Putamen (tissue), 1 donor: Measurements from ENCODE around the gene OSCAR.
"Not testable (repeated sequence)": the region's sequence is repeated elsewhere in the genome, so short reads cannot be mapped to it uniquely, and the experiment has no call there.

ENCODE experiments used
- DNase-seq: peaks from one replicate; pipeline ENCODE4 v3.0.0-alpha.2; 2016; ENCODE audit warnings: low spot score

OSCAR gene

DNA sequence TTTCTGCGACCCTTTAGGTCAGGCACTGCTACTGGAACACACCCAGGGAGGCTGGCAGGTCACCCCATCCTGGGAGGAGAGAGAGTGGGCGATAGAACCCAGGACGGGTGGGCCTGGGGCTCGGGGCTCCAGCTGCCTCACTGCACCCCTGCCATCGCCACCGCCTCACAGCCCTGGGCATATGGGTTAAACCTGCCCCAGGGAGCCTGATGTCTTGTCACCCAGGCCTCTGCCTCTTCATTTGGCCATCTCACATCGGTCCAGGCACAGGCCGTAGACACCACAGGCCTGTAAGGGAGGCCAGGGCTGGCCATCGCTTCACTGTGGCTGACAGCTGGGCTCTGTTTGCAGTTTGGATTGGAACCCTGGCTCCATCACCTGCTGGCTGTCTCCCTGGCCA, 25.1 kb upstream of the OSCAR start:
- DNase-seq = no peak

DNA sequence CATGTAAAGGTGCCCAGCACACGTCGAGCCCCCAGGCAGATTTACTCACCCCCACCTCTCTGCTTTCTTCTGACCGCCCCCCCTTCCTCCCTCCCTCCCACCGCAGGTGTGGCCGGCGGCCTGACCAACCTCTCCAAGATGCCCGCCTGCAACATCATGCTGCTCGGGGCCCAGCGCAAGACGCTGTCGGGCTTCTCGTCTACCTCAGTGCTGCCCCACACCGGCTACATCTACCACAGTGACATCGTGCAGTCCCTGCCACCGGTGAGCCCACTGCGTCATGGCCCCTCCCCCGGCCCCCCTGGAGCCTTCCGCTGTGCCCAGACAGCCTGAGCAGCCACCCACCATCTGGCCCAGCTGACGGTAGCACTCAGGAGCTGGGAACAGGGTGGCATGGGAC, 23.8 kb upstream of the OSCAR start:
- no peak for DNase-seq

DNA sequence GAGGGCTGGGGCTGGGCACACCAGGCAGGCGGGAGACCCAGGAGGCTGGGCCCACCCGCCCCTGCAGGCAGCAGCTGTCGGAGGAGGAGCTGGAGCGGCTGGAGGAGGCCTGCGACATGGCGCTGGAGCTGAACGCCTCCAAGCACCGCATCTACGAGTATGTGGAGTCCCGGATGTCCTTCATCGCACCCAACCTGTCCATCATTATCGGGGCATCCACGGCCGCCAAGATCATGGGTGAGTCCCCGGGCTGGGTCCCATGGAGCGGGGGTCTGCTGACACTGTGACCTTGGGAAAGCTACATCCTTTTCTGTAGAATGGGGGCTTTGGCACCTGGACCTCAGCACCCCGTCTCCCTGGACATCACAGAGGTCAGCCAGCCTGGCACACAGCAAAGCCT, 23.1 kb upstream of the OSCAR start:
- DNase-seq = no peak

DNA sequence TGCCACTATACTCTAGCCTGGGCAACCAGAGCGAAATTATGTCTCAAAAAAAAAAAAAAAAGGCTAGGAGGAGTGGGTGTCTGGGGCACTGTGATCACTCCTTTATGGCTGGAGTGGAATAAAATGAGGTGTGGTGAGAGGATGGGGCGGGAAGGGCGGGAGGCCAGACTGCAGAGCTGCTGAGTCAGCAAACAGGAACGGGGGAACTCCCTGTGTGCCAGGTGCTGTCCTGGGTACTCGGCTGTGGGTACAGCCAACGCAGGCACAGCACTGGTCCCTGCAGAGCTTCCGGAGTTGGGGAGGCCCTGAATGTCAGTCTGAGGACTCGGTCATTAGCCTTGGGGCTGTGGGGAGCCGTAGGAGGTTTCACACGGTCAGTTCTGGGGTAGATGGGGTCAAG, 20.7 kb upstream of the OSCAR start:
- DNase-seq = no peak

DNA sequence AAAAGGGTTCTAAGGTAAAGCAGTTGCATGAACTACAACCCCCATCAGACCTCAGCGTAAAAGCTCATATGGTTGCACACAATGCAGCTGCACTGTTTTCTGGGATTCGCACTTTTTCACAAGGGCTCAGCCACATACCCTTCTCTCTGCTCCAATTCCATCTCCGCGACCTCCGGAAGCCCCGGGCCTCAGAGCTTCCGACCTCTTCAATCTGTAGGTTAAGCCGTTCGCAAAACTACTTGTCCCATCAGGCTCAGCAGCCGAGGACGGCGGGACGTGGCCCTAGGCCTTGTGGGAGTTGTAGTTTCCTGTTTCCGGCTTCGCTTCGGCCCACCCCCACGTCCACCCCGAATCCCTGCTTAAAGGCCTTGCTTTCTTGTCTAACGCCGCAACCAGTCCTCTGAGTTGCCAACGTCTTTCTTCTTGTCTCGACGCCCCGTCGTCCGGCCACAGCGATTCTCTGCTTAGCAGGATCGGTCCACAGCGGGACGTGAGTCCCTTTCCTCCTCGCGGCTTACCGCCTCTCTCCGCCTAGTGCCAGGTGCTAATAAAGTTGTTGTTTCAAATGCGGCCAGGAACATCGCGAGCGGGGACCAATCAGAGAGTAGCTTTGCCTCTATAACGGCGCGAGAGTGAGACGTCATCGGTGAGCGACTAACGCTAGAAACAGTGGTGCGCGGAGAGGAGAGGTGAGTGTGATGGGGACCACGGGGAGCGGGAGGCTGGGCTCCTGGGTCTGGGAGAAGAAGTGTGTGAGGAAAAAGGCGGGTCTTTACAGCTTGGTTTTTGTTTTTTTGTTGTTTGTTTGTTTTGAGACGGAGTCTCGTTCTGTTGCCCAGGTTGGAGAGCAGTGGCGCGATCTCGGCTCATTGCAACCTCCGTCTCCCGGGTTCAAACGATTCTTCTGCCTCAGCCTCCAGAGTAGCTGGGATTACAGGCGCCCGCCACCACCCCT, 14.8 kb upstream of the OSCAR start, which contains the start of the genes PRPF31 and TFPT:
Gene PRPF31, plus strand, starts transcription at position 646 of the 955 bp plus-strand sequence. CDS start 2,525 bp downstream, outside the sequence.
Gene TFPT, minus strand, starts transcription at position 549 of the 955 bp plus-strand sequence. Its CDS starts 388 bp downstream, at position 161.
- peak; percentile 98 for DNase-seq

DNA sequence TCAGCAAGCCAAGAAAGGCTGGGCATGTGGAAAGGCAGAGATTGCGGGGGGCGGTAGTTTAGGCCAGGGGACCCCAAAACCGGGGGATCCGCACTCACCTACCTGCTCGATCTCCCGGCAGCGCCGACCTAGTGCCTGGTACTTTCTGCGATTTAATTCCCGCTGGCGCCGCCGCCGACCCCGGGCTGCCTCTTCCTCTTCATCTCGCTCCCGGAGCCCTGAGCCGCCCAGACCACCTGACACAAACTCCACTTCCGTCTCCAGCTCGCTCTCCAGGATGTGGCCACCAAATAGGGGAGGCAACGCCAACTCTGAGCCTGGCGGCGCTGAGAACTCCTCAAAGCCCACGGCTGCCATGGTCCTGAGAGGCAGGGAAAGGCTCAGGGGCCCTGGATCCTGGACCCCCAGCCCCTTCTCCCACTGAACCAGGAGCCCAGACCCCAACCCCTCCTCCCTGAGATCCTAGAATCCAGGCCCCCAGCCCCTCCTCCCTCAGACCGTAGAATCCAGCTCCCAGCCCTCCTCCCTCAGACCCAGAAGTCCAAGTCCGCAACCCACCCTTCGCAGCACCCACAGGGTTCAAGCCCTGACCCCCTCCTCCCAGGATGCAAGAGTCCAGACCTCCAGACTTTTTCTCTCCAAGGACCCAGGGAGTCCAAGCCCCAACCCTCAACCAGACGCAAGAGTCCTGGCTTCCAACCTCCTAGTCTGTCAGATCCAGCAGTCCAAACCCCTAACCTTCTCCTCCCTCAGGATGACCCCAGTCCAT, 13.9 kb upstream of the OSCAR start:
- no peak for DNase-seq

DNA sequence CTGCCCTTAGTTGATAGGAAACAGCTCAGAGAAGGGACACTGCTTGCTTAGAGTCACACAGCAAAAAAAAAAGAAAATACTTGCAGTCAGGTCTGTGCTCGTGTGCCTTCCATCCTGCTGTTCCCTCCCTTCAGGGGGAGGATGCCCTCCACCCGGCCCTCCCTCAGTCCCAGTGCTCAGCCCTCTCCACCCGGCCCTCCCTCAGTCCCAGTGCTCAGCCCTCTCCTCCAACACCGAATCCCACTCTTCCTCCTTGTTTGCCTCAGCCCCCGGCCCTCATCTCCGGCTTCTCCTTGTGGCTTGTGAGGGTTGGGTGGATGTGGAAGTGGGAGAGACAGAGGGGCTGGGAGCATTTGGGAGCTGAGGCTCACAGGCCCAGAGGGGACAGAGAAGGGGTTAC, 9.0 kb upstream of the OSCAR start:
- DNase-seq = no peak

DNA sequence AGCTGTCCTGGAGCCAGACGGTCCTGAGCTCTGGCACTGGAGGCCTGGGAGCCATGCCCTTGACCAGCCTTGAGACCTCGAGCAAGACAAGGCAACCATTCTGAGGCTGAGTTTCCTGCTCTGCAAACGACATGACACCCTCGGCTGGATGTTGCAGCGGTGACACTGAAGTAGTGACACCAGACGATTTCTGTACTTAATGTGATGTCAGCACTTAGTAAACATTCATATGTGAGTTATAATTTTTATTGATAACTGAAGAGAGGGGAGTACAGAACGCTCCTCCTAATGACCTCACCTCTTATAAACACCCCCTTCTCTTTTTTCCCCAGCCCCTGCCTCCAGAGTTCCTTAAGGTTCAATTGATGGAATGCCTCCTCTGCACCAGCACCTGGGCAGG, 7.9 kb upstream of the OSCAR start:
- no peak for DNase-seq

DNA sequence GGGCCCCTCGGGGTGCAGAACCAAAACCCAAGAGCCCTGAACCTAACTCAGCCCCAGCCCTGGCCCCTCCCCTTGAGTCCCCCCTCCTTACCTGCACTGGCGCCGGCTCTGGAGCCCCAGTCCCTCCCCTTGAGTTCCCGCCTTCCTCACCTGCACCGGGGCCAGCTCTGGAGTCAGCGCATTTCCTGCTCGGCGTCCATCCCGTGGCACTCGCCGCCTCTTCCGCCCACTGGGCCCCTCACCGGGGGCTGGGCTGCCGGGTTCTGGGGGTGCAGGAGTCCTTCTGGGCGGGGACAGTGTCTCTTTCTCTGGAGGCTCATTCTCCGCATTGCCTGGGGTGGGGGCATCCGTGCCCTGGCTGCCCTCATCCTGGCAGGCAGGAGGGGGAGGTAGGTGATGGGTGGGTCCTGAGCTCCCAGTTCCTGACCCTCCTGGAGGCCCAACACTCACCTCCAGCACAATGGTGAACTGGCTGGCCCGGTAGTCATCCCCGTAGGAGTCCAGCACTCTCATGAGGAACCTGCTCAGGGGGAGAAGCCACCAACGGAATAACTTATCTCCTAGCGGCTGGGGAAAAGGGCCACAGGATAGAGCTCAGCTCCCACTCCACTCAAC, 7.4 kb upstream of the OSCAR start:
- no peak for DNase-seq

DNA sequence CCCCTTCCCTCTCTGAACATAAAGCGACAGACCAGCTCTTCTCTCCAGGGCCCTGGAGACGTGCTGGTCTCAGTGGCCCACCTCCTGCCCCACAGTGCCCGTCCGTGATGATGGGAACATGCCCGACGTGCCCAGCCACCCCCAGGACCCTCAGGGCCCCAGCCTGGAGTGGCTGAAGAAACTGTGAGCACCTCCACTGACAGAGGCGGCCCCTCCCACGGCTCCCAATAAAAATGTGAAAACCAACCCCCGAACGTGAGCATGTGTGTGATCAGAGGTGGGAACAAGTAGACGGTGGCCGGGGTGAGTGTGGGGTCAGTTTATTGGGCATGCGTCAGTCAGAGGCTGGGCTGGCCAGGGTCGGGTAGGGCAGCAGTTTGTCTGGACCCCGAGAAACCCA, 6.1 kb upstream of the OSCAR start:
- no peak for DNase-seq

DNA sequence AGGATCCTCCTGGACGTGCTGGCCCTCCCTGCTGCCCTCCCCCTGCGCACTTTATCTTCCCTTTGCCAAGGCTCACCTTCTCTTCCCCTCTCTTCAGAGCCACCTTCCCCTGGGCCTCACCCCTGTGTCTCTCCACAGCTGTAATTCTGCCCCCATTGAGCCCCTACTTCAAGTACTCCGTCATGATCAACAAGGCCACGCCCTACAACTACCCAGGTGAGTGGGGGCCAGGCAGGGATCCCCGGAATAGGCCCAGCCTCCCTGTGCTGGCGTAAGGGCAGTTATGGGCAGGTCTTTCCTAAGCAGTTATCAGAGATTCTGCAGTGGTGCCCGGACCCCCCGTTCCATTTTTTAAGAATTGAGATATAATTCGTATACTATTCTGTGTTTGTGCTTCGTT, 5.2 kb upstream of the OSCAR start:
- no peak for DNase-seq

DNA sequence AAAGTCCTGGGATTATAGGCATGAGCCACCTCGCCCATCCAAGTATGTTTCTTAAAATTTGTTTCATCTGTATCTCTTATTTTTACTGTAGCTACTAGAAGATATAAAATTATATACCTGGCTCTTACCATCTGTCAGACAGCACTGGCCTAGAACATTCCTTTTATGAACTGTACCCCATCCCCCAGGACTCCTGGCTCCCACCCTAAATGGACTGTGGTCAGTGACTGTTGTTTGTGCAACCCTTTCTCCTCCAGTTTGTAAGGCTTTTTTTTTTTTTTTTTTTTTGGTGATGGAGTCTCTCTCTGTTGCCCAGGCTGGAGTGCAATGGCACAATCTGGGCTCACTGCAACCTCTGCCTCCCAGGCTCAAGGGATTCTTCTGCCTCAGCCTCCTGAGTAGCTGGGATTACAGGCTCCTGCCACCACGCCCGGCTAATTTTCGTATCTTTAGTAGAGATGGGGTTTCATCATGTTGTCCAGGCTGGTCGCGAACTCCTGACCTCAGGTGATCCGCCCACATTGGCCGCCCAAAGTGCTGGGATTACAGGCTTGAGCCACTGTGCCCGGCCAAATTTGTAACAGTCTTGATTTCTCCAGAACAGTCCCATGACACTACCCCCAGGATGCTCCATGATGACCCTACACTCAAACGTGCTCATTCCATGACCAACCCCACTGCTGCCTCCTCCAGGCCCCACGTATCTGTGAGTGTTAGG, 4.6 kb upstream of the OSCAR start:
- no peak for DNase-seq

DNA sequence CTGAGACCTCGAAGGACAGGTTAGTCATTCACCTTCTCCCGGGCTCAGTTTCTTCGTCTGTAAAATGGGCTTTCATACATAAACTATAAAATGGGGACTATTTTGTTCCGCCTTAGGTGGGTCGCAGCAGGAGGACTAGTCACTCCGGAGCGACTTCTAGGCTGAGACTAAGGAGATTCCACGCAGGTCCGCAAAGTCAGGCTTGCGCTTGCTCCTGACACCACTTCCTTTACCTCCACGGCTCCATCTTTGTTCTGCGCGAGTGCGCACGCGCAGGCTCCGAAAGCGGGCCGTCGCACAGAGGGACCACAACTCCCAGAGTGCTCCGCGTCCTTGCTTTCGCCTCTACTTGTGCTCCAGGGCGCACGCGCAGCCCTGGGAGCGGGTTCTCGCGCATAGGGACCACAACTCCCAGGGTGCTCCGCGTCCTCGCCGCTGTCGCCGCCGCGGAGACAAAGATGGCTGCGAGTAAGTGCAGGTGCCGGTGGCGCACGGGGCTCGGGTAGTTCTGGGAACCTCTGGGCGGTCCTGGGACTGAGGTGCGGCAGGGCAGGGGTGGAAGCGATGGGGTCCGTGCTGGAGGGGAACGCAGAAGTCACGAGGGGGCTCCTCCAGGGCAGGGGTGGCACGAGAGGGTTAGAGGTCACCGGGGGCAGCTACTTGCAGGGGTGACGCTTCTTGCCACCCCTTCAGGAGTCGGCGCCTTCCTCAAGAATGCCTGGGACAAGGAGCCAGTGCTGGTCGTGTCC, 2.0 kb upstream of the OSCAR start, which contains the start of gene NDUFA3:
Gene NDUFA3, plus strand, starts transcription at position 435 of the 749 bp plus-strand sequence. Its CDS starts 24 bp downstream, at position 459.
- DNase-seq = peak; percentile 98

DNA sequence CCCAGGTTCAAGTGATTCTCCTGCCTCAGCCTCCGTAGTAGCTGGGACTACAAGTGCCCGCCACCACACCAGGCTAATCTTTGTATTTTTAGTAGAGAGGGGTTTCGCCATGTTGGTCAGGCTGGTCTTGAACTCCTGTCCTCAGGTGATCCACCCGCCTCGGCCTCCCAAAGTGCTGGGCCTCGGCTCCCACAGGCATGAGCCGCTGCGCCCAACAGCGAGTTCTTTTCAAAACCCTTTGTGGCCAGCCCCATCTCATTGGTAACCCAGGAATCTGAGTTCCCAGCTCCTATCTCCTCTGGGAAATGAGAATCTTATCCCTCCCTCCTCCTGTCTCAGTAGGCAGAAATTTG, 724 bp downstream of the OSCAR start:
- not testable (repeated sequence) for DNase-seq

DNA sequence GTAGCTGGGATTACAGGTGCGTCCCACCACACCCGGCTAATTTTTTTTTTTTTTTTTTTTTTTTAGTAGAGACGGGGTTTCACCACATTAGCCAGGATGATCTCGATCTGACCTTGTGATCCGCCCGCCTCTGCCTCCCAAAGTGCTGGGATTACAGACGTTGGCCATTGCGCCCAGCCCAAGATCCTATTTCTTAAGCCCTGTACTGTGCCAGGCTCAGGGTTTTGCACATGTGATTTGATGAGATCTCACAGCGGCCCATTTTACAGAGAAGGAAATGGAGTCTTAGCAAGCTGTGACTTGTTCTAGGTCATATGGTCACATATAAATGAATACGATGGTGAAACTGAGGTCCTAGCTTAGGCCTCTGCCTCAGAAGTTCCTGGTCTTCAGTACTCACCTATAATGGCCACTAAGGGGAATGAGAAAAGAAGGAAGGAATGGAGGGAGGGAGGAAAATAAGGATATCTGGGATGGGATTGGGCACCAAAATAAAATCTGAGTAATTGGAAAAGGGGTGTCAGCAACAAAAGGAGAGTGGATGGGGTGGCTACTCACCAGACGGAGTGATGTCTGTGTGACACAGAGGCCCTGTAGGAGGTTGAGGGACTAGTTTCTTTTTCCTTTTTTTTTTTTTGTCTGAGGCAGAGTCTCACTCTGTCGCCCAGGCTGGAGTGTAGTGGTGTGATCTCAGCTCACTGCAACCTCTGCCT, 1.3 kb downstream of the OSCAR start:
- no peak for DNase-seq

DNA sequence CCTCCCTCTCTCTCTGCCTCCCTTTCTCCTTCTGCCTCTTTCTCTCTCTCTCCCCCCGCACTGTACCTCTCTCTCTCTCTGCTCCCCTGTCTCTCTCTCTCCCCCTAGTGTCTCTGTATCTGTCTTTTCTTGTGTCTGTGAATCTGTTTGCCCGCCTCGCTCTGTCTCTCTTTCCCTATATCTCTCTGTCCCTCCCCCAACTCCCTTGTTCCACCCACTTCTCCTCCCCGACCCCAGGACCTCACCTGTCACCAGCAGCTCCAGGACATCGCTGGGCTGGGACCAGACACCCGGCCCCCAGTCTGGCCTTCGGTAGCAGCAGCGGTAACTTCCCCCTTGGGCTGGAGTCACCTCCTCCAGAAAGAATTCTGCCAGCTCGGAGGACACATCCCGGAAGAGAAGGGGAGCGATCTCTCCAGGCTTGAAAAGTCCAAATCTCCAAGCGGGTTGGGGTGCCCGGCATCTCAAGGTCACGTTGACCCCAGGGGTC, 3.9 kb downstream of the OSCAR start:
- no peak for DNase-seq

DNA sequence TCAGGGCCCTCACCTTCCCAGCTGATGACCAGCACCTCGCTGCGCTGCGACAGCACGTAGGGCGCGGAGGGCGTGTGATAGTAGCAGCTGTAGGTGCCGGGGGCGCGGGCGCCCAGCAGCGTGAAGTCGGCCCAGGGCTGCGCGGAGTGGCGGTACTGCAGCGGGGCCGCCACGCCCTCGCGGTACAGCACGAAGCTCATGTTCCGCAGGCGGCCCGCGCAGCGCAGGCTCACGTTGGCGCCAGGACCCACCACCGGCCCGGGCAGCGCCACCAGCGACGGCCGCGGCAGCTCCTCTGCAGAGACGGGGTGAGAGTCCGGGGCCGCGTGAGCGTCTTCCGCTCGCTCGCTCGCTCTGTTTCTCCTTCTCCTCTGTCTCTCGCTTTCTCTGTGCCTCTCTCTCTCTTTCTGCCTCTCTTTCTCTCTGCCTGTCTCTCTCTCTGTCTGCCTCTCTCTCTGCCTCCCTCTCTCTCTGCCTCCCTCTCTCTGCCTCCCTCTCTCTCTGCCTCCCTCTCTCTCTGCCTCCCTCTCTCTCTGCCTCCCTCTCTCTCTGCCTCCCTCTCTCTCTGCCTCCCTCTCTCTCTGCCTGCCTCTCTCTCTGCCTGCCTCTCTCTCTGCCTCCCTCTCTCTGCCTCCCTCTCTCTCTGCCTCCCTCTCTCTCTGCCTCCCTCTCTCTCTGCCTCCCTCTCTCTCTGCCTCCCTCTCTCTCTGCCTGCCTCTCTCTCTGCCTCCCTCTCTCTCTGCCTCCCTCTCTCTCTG, 4.6 kb downstream of the OSCAR start:
- not testable (repeated sequence) for DNase-seq

DNA sequence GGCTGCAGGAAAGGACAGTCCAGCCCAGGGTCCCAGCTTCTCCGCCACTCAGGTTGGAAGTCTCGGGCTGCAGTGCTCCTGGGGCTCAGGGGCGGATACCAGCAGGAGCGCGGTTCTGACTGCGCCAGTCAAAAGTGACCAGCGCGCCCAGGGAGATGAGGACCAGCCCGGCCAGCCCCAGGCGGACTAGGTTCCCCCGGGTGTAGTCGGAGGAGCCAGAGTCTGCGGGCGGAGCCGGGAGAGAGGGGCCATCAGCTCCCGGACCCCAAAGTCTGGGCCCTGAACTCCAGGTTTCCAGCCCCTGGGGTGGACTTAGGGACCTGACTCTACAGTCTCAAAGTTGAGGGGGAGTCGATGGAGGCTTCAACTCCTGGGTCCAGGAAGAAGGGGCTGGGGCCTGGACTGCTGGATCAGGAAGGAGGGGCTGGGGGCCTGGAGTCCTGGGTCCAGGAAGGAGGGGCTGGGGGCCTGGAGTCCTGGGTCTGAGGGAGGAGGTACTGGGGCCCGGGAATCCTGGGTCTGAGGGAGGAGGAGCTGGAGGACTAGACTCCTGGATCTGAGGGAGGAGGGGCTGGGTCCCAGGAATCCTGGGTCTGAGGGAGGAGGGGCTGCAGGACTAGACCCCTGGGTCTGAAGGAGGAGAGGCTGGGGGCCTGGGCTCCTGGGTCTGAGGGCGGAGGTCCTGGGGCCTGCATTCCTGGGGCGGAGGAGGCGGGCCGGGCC, 5.3 kb downstream of the OSCAR start:
- no peak for DNase-seq
